ENCODE results near the gene SYCN.

Gene SYCN

GRCh38 chr19:39171479-39172465 lies 32.3 kb downstream of the SYCN start:
- no peak for DNase-seq (ENCODE audit: low spot score)

GRCh38 chr19:39170386-39171231 lies 33.5 kb downstream of the SYCN start:
- no peak for DNase-seq (ENCODE audit: low spot score)

GRCh38 chr19:39169143-39169810 lies 34.8 kb downstream of the SYCN start:
- DNase-seq (ENCODE audit: low spot score): no peak

GRCh38 chr19:39168258-39169142 lies 35.6 kb downstream of the SYCN start:
- DNase-seq (ENCODE audit: low spot score): no peak

GRCh38 chr19:39167461-39168257 lies 36.4 kb downstream of the SYCN start:
- DNase-seq (ENCODE audit: low spot score): no peak

- DNase-seq (ENCODE audit: low spot score): no peak
Measured at GRCh38 chr19:39166571-39167391, 37.3 kb downstream of the SYCN start.

- no peak for DNase-seq (ENCODE audit: low spot score)
Measured at GRCh38 chr19:39165857-39166256, 38.2 kb downstream of the SYCN start.

GRCh38 chr19:39164289-39164688 lies 39.8 kb downstream of the SYCN start:
- DNase-seq (ENCODE audit: low spot score): no peak

- DNase-seq (ENCODE audit: low spot score): no peak
Measured at GRCh38 chr19:39163621-39164020, 40.4 kb downstream of the SYCN start.

GRCh38 chr19:39162441-39163043 lies 41.5 kb downstream of the SYCN start:
- no peak for DNase-seq (ENCODE audit: low spot score)

GRCh38 chr19:39160889-39161672 lies 43.0 kb downstream of the SYCN start:
- DNase-seq (ENCODE audit: low spot score): no peak

GRCh38 chr19:39160523-39160861 lies 43.6 kb downstream of the SYCN start:
- peak; percentile 85 for DNase-seq (ENCODE audit: low spot score)

- DNase-seq (ENCODE audit: low spot score): no peak
Measured at GRCh38 chr19:39158646-39159260, 45.3 kb downstream of the SYCN start.

GRCh38 chr19:39157997-39158389 lies 46.1 kb downstream of the SYCN start:
- DNase-seq (ENCODE audit: low spot score): no peak

GRCh38 chr19:39157275-39157996 lies 46.6 kb downstream of the SYCN start:
- peak; percentile 67 for DNase-seq (ENCODE audit: low spot score)

GRCh38 chr19:39156326-39157230 lies 47.5 kb downstream of the SYCN start:
- peak; percentile 61 for DNase-seq (ENCODE audit: low spot score)

Measured in AG08396 (cell line).